ENCODE data around the gene ANKRD11. TPM values are rescaled to one million over a fixed set of nuclear protein-coding genes. Genes with fewer than 3 reads are reported as not detected.

Gene ANKRD11
- polyA plus RNA-seq, 1 experiment, result 48.1 TPM

DNA sequence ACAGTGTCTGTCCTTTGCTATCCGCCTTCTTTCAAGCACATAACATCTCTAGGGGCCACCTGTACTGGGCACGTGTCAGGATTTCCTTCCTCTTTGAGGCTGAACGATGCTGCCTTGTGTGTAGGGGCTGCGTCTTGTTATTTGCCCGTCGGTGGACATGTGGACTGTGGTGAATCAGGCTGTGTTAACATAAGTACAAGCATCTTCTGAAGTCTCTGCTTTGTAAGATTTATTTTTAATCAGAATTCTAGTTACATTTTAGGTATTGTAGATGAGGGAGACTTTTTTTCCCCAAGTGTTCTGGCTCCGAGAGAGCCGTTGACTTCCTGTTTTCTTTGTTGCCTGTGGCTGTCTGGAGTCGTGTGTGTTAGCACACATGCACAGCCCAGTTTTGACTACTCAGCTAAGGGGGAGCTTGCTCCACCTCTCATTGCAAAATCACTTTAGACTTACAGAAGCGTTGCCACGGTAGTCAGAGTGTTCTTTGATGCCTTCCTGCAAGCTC, 43.9 kb upstream of the ANKRD11 start:
- TF ChIP-seq, protein P1, sequence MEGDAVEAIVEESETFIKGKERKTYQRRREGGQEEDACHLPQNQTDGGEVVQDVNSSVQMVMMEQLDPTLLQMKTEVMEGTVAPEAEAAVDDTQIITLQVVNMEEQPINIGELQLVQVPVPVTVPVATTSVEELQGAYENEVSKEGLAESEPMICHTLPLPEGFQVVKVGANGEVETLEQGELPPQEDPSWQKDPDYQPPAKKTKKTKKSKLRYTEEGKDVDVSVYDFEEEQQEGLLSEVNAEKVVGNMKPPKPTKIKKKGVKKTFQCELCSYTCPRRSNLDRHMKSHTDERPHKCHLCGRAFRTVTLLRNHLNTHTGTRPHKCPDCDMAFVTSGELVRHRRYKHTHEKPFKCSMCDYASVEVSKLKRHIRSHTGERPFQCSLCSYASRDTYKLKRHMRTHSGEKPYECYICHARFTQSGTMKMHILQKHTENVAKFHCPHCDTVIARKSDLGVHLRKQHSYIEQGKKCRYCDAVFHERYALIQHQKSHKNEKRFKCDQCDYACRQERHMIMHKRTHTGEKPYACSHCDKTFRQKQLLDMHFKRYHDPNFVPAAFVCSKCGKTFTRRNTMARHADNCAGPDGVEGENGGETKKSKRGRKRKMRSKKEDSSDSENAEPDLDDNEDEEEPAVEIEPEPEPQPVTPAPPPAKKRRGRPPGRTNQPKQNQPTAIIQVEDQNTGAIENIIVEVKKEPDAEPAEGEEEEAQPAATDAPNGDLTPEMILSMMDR (IDR thresholded peaks at IDR 0.05; ENCODE audit: low read depth, low read length), result no peak
- CTCF ChIA-PET, result no interaction called here
- Histone ChIP-seq H3K27me3 (ENCODE audit: control insufficient read depth, insufficient read depth, low read length) (no peaks in the 10 kb centered on the region), H3K9me3 (ENCODE audit: control insufficient read depth, insufficient read depth, low read length) (no peaks in the 10 kb centered on the region; the same call in 1 of the 2 replicates), H3K4me3 (ENCODE audit: low read depth, low read length) (no peak overlapping the region), H3K27ac (ENCODE audit: low read depth, low read length) (no peak overlapping the region)
- no peak for DNase-seq (ENCODE audit: low read depth, low spot score)
- POLR2A ChIA-PET, result no interaction called here

DNA sequence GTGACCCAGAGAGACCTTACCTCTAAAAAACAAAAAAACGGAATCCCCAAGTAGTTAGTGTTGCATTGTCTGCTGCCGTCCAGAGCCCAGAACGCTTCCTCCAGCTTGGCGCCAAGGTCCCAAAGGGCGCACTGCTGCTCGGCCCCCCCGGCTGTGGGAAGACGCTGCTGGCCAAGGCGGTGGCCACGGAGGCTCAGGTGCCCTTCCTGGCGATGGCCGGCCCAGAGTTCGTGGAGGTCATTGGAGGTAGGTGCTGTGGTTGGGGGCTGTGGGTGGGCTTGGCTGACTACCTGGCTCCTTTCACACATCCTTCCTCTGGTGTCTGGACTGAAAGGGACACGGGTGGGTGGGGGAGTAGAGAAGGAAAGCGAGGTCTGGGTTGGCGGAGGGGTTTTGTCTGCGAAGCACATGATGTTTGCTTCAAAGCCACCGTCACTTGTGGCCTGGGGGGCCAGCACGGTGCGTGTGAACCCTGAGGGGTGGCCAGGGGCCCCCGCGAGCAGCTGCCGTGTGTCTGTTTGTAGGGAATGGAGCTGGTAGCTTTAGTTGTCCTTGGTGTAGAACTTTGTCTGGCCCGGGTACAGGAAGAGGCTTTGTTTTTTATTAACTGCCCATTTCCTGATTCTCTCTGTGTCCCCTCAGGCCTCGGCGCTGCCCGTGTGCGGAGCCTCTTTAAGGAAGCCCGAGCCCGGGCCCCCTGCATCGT, 41.6 kb upstream of the ANKRD11 start:
- Histone ChIP-seq H3K4me3 (ENCODE audit: low read depth, low read length) (no peak overlapping the region), H3K27me3 (ENCODE audit: control insufficient read depth, insufficient read depth, low read length) (no peaks in the 10 kb centered on the region), H3K9me3 (ENCODE audit: control insufficient read depth, insufficient read depth, low read length) (no peaks in the 10 kb centered on the region; the same call in 1 of the 2 replicates), H3K27ac (ENCODE audit: low read depth, low read length) (no peak overlapping the region)
- POLR2A ChIA-PET, result no interaction called here
- CTCF ChIA-PET, result interaction anchor here (1.1 kb wide), 1 partner anchor 15 kb away, joined by 4 read pairs; no protein-coding TSS in a partner anchor
- TF ChIP-seq, protein P1 (IDR thresholded peaks at IDR 0.05; ENCODE audit: low read depth, low read length), result no peak
- DNase-seq (ENCODE audit: low read depth, low spot score), result no peak

DNA sequence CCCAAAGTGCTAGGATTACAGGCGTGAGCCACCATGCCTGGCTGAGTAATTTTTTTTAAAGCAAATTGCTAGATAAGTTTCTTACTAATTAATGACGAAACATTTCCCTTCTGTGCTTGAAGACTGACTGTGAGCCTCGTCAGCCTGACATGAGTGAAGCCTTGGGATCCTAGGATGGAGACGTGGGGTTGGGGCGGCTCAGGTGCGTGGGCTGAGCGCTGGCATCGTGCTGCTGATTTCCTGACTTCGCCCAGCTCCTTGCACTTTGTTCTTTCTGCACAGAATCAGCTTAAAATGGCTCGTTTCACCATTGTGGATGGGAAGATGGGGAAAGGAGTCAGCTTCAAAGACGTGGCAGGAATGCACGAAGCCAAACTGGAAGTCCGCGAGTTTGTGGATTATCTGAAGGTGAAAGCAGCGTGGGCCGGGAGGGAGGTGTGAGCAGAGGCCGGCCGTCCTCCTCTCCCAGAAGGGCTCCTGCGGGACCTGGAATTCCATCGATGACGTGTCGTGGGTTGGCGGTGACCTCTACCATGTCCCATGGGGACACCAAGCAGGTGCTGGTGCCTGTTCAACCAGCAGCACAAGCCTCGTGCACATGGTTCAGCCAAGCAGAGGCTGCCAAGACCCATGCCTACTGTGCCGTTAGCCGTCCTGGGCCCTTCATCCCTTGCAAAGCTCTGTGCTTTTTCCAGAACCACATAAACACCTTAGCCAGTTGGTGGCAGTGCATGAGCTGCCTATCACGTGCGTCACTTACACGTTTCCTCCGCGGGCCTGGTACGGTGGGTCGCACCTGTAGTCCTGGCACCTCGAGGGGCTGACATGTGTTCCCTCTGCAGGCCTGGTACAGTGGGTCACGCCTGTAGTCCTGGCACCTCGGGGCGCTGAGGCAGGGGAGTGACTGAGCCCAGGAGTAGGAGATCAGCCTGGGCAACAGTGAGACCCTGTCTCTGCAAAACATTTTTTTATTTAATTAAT, 40.3 kb upstream of the ANKRD11 start:
- ChIA-PET CTCF (interaction anchor here (1.1 kb wide), 1 partner anchor 14 kb away, joined by 4 read pairs; no protein-coding TSS in a partner anchor), POLR2A (interaction anchor here (0.6 kb wide), 1 partner anchor 337 kb away, joined by 3 read pairs; no protein-coding TSS in a partner anchor)
- Histone ChIP-seq H3K9me3 (ENCODE audit: control insufficient read depth, insufficient read depth, low read length) (no peaks in the 10 kb centered on the region; the same call in 1 of the 2 replicates), H3K27ac (ENCODE audit: low read depth, low read length) (no peak overlapping the region), H3K4me3 (ENCODE audit: low read depth, low read length) (no peak overlapping the region), H3K27me3 (ENCODE audit: control insufficient read depth, insufficient read depth, low read length) (no peaks in the 10 kb centered on the region)
- TF ChIP-seq, protein P1 (IDR thresholded peaks at IDR 0.05; ENCODE audit: low read depth, low read length), result no peak
- DNase-seq (ENCODE audit: low read depth, low spot score), result no peak

DNA sequence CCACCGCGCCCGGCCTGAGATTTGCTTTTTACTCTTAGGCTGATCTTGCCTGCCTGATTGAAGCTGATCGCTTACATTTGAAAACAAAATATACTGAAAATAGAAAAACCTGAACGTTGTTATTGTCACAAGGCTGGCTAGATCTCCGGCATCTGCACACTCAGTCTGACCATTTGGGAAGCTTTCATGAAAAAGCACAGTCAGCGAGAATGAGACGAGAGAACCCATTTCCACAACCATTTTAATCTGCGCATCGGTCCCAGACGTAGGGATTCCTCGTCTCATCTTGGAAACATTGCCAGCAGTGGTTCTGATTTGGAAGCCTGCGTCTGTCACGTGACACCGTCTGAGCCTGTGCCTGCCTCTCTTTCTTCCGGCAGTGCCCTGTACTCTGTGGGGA, 38.7 kb upstream of the ANKRD11 start:
- H3K27me3 ChIP-seq (ENCODE audit: control insufficient read depth, insufficient read depth, low read length), result no peaks in the 10 kb centered on the region
- no peak overlapping the region for H3K4me3 ChIP-seq (ENCODE audit: low read depth, low read length)
- H3K27ac ChIP-seq (ENCODE audit: low read depth, low read length), result no peak overlapping the region
- CTCF ChIA-PET, result no interaction called here
- POLR2A ChIA-PET, result interaction anchor here (0.6 kb wide), 1 partner anchor 13 kb away, joined by 7 read pairs; no protein-coding TSS in a partner anchor
- DNase-seq (ENCODE audit: low read depth, low spot score), result no peak
- H3K9me3 ChIP-seq (ENCODE audit: control insufficient read depth, insufficient read depth, low read length), result no peaks in the 10 kb centered on the region
- TF ChIP-seq, protein P1 (IDR thresholded peaks at IDR 0.05; ENCODE audit: low read depth, low read length), result no peak
